SK-N-SH treated with all-trans-retinoic acid at 6 μM for 48 hours (cell line): ENCODE measurements around the gene INMT.

Experiments used
- ARNTL ChIP-seq: fragments of 450-650 bp; formaldehyde crosslinking; IDR thresholded peaks from 2 replicates; pipeline ENCODE4 v1.5.0; 2020; ENCODE audit warnings: low read depth, mild to moderate bottlenecking, moderate library complexity, borderline replicate concordance
- CSRNP3 ChIP-seq: fragments of 250-450 bp; sonication (Bioruptor Pico); IDR thresholded peaks from 2 replicates; pipeline ENCODE4 v1.5.1; 2021; ENCODE audit warnings: mild to moderate bottlenecking, moderate library complexity
- ESRRG ChIP-seq: fragments of 250-450 bp; sonication (Bioruptor Pico); IDR thresholded peaks from 2 replicates; pipeline ENCODE4 v1.6.1; 2021; ENCODE audit warnings: mild to moderate bottlenecking
- GLIS3 ChIP-seq: fragments of 250-450 bp; sonication (Bioruptor Pico); IDR thresholded peaks from 2 replicates; pipeline ENCODE4 v1.5.0; 2020; ENCODE audit warnings: mild to moderate bottlenecking, moderate library complexity
- OSR1 ChIP-seq: fragments of 250-450 bp; sonication (Bioruptor Pico); IDR thresholded peaks from 2 replicates; pipeline ENCODE4 v1.8.0; 2022; ENCODE audit warnings: moderate library complexity, mild to moderate bottlenecking, inconsistent platforms
- POU6F1 ChIP-seq: fragments of 250-450 bp; sonication (Bioruptor Pico); IDR thresholded peaks from 2 replicates; pipeline ENCODE4 v1.8.0; 2021; ENCODE audit warnings: low read depth, mild to moderate bottlenecking, moderate library complexity, borderline replicate concordance
- TOX ChIP-seq: fragments of 250-450 bp; sonication (Bioruptor Pico); IDR thresholded peaks from 2 replicates; pipeline ENCODE4 v1.8.0; 2021; ENCODE audit warnings: mild to moderate bottlenecking, moderate library complexity, borderline replicate concordance
- TSHZ2 ChIP-seq: fragments of 250-450 bp; sonication (Bioruptor Pico); IDR thresholded peaks from 2 replicates; pipeline ENCODE4 v1.5.0; 2020; ENCODE audit warnings: mild to moderate bottlenecking, moderate library complexity
- ZFP3 ChIP-seq: fragments of 250-450 bp; sonication (Bioruptor Pico); IDR thresholded peaks from 2 replicates; pipeline ENCODE4 v1.5.0; 2020; ENCODE audit warnings: mild to moderate bottlenecking, moderate library complexity
- ZFP30 ChIP-seq: fragments of 450-650 bp; formaldehyde crosslinking; IDR thresholded peaks from 2 replicates; pipeline ENCODE4 v1.5.0; 2022; ENCODE audit warnings: mild to moderate bottlenecking, moderate library complexity
- ZNF565 ChIP-seq: fragments of 450-650 bp; formaldehyde crosslinking; conservative IDR thresholded peaks from 2 replicates; pipeline ENCODE4 v1.5.0; 2020; ENCODE audit warnings: low read depth, mild to moderate bottlenecking, moderate library complexity

- TF ChIP-seq ESRRG (no peak), ZFP3 (CRISPR knock-in tag) (no peak), POU6F1 (no peak), ZFP30 (CRISPR knock-in tag) (no peak), ZNF565 (CRISPR knock-in tag) (no peak), OSR1 (CRISPR knock-in tag) (no peak), TOX (no peak), CSRNP3 (CRISPR knock-in tag) (no peak), ARNTL (no peak), TSHZ2 (CRISPR knock-in tag) (no peak), GLIS3 (CRISPR knock-in tag) (no peak)
Measured at GRCh38 chr7:30744075-30744417, 7.9 kb upstream of the INMT start.
